Stomach (tissue), 4 donors: Measurements from ENCODE around the gene KRT81.

ENCODE experiments used
- POLR2A ChIP-seq, 4 donors: fragments of 450-650 bp; IDR thresholded peaks; one replicate each; pipeline ENCODE4 v1.6.1; 2016; ENCODE audit warnings: antibody characterized with exemption in 4 of 4, control low read depth in 2 of 4, mild to moderate bottlenecking in 1 of 4, moderate library complexity in 1 of 4
- TF ChIP-seq, protein P1 (sequence below), 7 experiments: fragments of 450-650 bp in 4 of 7; fragments of 200-600 bp in 3 of 7; sonication (generic) in 3 of 7; IDR thresholded peaks; one replicate each; pipeline ENCODE4 v1.5.1; 2016 to 2019; ENCODE audit warnings: antibody characterized with exemption in 7 of 7, control low read depth in 2 of 7, mild to moderate bottlenecking in 1 of 7

DNA sequence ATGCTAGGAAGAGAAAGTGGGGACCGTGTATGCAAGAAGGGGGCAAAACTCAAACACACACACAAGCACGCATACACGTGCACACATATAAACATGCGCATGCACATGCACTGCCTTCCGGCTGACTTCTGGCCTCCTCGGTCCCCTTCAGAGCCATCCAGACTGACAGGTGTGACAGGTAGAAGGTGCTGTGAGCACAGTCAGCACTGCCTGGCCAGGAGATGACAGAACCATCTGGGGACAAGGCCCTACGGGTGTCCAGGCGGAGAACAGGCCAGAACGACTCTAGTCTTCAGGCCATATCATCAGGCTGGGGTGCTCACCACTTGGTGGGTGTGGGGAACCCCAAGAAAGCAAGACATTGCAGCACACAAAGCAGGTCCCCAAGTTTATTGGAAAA lies 22.6 kb upstream of the KRT81 start:
- TF ChIP-seq, protein P1, sequence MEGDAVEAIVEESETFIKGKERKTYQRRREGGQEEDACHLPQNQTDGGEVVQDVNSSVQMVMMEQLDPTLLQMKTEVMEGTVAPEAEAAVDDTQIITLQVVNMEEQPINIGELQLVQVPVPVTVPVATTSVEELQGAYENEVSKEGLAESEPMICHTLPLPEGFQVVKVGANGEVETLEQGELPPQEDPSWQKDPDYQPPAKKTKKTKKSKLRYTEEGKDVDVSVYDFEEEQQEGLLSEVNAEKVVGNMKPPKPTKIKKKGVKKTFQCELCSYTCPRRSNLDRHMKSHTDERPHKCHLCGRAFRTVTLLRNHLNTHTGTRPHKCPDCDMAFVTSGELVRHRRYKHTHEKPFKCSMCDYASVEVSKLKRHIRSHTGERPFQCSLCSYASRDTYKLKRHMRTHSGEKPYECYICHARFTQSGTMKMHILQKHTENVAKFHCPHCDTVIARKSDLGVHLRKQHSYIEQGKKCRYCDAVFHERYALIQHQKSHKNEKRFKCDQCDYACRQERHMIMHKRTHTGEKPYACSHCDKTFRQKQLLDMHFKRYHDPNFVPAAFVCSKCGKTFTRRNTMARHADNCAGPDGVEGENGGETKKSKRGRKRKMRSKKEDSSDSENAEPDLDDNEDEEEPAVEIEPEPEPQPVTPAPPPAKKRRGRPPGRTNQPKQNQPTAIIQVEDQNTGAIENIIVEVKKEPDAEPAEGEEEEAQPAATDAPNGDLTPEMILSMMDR (IDR thresholded peaks at IDR 0.05) = no peak
- no peak for TF ChIP-seq POLR2A (IDR thresholded peaks at IDR 0.05)
